MM.1S (cell line): ENCODE data around the gene BTRC.

Source experiments
- CTCF ChIP-seq: fragments of 300-600 bp; sonication (generic); IDR thresholded peaks from 2 replicates; pipeline ENCODE4 v1.5.1; 2016; ENCODE audit warnings: antibody characterized with exemption, low read length, mixed read lengths
- EZH2 ChIP-seq: fragments of 300-600 bp; sonication (generic); optimal IDR thresholded peaks from 2 replicates; pipeline ENCODE3; 2017; ENCODE audit warnings: low read depth, mild to moderate bottlenecking, antibody characterized with exemption, low read length, mixed read lengths

GRCh38 chr10:101585841-101586240 is 231.9 kb downstream of the BTRC start:
- TF ChIP-seq CTCF, result no peak
- no peak for TF ChIP-seq EZH2
